Measurements from ENCODE around the gene SHTN1.

Gene SHTN1

DNA sequence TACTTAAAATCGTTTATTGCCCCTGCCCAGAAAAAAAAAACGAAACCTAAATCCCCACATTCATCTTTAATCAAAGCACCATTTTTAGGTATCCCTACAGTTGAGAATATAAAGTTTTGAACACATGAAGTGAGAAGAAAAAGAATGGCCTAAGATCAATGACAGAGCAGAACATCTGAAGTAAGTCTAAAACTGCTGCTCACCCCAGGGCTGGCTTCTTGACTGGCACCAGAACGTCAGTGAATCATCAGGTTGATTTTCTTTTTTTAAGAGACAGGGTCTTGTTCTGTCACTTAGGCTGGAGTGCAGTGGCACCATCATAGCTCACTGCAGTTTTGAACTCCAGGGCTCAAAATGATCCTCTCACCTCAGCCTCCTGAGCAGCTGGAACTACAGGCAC lies 24.9 kb downstream of the SHTN1 start:
- no peak for DNase-seq

DNA sequence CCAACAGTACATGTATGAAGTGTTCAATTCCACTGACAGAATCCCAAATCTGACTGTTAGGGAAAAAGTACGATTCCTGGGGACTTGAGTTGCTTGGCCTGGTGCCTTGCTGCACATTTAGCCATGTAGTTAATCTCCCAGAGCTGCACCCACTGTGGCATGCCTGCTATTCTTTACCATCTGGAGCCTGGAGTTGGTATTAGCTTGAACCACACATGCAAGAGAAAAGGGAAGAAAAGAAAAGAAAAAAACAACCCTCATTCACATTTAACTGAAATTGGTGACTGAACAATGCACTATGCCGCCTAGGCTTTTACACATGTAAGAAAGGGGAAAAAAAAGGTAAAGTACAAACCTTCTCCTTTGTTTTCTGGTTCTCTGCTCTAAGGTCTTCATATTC lies 26.1 kb downstream of the SHTN1 start:
- no peak for DNase-seq

DNA sequence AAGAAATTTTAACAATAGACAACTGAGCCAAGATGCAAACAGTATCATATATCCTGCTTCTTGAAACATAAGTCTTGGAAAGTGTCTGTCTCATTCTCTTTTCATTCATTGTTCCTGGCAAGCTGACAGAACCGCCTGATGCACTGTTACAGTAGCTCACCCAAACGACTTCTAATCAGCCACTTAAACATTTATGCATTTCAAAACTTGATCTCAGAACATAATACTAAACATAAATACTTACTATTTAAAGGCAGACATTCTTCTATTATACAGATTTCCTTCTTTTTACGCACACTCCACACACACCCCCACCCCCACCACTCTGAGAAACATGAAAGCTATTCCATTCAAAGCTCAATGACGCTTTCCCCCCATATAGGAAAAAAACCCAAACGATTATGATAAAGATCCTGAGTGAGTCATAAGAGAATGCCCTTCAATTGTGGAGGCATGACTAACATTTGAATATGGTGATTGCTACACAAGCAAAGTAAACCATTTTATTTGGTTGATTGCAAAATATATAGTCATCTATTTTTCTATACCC lies 30.5 kb downstream of the SHTN1 start:
- no peak for DNase-seq

DNA sequence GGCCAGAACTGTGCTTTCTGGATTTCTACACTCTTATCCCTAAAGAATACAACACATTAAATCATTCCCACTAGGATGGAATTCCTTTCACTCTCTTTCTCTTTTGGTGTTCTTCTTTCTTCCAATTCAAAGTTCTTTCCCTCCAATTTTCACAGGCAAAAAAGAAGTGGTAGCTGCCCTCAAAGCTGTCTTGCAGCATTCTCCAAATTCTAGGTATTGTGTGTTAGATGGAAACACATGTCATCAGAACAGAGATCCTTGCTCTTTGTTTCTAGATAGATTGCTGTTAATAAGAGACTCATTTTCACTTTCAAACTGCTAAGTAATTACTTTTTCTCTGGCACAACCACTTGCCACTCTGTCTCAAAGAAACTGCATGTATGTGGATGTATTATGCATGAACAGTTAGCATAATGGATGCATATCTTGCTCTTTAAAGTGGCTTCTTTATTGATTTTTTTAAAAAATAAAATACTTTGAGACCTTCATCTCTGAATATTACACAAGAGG lies 31.0 kb downstream of the SHTN1 start:
- no peak for DNase-seq

DNA sequence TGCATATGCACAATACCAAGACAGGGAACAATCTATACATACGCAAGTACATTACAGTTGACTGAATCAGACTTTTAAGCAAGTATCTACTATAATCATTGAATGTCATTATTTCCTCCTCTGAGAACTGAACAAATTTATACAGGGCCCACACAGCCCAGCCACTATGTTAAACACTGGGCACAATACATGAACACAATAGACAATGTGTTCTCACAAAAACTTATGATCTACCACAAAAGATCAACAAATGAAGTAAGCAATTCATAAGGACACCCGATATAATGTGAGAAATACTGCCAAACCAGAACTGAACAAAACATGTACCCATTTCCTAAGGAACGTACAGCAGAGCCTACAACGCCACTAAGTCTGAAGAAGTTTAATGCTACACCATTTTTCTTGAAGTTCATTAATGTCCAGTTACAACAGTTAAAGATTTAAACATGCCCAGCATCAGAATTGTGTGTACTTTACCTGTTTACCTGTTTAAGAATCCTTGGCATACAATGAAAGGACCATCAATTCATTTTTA lies 31.5 kb downstream of the SHTN1 start:
- no peak for DNase-seq

DNA sequence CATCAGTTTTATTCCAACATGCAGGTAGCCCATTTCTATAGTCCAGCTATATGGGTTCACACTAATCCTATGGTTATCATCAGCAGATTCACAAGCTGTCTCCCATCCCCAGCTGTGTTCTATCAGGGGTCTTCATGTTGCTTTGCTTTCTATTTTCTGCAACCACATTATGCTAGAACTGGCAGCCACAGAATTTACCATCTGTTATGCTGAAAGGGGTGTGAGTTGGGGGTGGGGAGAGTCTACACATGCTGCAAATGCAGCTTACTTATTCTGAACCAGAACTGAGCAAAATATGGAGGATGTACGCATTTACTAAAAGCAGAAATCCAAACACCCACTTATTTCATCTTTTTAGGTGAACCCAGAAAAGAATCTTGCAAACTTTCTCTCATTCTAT lies 32.9 kb downstream of the SHTN1 start:
- no peak for DNase-seq

DNA sequence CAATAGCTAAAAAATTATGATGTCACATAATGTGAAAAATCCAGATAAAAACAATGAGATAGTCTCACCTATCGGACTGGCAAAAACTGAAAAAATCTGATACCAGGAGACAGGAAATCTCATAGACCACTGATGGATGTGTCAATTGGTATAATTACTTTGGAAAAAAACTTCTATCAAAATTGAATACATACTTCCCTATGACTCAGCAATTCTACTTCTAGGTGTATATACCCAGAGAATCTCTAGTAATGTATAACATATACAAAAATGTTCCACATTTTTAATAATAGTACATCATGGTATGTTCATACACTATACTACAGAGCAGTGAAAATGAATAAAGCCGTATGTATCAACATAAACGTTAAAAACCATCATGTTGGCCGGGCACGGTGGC lies 34.9 kb downstream of the SHTN1 start:
- no peak for DNase-seq

DNA sequence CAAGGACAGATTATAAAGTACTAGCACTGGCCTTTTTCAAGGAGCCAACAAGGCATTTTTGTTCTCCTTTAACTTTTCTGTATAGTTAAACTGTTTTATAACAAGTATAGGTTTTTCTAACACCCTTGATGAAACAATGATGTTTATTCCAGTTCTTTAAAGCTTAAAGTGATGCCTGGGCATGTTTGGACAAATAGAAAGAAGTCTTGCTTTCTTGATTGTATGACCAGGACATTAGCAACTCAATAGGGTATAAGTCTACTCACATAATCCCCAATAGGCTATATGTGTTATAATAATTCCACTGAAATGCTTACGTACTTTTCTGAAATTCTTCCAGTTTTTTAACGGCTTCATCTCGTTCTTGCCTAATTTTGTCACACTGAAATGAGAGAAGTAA lies 36.7 kb downstream of the SHTN1 start:
- DNase-seq: no peak

DNA sequence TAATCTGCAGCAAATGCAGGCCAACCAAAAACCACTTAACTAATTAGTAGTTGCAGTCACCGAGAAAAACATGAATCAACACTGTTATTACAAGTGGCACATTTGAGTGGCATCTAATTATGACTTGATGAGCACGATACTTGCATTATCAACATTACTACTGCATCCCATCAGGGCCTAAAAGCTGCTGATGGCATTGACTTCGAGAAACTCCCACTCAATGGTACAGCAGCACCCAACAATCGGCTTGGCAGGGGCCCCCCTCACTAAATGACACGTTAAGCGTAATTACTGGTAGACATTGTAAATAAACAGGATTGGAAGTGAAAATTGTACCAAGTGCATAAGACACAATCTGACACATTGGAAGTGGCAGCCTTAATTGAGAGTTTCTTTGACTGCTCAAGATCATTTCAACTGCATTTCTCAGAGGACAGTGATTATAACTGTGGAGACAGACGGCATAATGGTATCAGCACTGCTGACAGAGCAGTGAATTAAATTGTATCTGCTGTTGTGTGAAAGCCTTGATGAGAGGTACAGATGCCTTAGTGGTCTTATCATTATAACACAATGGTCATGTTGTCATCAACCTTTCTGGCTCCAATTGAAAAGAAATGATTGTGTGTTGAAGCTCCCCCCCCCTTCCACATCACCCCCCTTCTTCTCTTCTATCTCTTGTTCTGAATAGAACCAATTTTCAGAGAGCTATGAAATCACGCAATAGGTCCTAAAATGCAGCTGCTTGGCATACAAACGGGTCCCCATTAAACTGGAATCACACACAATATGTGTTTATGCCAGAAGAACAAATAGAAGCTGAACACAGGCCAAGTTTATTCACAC lies 43.4 kb downstream of the SHTN1 start:
- peak; percentile 96 for DNase-seq

DNA sequence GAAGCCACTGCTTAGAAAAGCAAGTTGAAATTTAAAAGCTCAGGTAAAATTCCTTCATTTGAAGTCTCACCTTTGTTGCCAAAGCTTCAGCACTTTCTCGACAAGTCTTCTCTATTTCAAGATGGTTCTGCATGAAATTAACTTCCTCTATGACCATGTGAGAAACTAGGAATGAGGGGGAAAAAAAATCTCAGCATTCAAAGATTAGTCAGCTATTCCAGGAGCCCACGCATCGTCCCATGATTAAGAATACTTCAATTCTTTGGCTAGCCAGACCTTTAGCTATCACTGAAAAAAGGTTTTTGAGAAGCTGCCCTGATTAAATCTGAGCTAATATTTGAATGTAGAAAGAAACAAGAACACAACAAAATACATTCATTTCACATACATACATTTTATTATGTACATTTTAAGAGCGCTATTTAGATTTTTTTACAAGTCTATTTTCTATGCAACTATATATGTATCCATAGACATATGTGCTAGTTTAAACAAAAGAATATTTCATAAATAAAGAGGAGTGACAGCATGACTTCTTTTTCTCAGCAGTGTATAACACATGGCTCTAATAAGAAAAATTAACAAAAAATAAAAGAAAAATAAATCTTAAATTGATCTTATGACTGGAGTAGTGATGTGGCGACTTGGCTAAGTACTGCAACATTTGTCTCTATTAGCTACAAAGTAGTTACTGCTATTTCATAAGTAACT lies 44.8 kb downstream of the SHTN1 start:
- no peak for DNase-seq

DNA sequence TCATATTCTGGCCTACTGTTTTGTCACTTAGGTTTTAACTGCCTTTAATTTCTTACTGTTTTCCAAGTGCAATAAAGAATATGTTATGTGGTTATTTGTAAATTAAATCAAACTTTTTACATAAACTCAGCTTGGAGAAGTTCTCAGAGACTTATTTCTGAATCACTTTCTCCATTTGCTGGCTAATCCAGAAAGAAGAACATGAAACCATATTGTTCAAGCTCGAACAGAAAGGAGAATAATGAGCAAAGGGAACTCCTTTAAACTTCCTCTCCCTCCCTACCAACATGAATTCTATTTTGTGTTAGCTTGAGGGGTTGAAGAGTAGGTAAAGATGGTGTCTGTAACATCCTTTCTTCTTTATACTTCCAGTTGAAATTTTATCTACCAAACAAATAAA lies 52.3 kb downstream of the SHTN1 start:
- no peak for DNase-seq

DNA sequence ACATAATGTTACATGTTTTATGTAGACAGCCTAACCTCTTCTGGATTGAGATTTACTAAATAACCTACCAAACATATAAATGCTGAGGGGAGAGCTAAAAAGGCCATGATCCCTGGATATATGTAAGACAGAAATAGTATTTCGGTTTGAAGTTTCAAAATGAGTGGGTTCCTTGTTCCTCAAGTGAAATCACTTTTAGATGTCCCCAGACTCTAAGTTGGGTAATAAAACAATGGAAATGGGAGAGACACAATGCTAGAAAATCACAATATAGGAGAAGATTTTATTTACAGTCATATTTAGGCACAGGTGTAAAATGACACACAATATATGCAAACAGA lies 56.5 kb downstream of the SHTN1 start:
- no peak for DNase-seq

DNA sequence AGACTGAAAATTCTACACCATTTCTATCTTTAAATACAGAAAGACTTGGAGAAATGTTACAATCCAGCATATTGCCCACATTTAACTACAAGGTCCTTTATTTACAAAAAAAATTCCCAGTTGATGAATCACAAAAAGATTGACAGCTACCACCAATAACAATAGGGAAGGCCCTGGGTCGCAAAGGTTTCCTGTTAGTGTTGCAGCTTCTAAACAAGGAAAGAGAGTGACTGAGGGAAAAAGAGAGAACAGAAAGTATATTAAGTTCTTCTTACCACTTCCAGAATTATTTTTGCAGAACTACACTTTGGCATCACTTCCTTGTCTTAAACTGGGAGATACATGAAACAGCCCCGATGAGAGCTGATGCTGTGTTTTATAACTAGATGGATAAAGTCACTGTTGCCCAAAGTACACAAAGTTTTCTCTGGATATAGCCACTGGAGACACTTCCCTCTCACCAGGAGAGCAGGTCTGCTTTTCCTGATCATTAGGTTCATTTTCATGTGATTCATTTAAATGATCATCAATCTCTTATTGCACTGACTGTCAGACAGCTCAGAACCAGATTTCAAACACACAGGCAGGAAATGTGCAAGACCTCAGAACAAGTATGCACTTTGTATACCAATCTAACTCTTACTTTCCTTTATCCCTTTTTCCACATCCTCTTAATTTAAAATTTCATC lies 57.0 kb downstream of the SHTN1 start:
- DNase-seq: peak; percentile 69

DNA sequence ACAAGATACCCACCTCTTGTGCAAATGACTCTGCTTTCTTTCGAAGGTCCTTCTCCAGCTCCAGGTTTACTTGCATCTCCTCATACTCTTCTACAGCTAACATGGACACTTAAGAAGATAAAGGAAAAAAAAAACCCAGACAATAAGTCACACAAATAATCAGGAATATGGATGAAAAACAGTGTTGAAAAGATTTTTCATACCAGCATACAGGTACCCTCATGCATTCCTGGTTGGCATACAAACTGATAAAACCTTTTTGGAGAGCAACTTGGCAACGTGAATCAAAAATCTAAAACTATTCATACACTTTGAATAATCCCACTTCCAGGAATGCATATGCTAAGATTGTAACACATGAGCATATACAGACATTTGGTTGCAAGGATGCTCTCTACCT lies 60.1 kb downstream of the SHTN1 start:
- no peak for DNase-seq

DNA sequence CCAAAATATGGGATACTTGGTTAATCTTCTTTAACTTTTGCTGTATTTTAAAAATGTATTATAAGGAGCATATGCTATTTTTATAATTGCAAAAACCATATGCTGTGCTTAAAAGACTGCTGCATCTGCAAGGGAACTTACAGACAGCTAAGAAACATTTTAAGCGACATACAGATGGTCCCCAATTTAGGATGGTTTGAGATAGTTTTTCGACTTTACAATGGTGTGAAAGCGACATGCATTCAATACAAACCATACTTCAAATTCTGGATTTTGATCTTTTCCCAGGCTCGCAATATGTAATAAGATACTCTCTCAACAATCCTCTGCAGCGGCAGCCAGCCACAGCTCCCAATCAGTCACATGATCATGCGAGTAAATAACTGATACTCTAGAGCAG lies 73.2 kb downstream of the SHTN1 start:
- DNase-seq: no peak

DNA sequence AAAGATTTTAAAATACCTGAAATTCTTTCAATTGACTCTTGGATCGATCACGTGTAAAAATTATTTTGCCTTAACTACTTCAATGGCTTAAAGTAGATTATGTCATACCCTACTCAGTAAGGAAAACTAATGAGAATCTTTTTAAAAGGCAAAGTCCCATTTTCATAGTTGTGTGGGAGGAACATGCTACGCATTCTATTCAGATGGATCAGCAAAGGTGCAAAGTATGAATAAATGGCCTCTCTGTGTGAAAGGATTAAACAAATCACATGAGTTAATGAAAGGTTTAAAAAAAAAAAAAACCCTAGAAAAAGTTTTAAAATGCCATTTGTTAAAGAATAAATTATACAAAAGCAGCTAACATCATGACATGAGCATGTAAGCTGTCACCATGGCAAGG lies 78.6 kb downstream of the SHTN1 start:
- no peak for DNase-seq

DNA sequence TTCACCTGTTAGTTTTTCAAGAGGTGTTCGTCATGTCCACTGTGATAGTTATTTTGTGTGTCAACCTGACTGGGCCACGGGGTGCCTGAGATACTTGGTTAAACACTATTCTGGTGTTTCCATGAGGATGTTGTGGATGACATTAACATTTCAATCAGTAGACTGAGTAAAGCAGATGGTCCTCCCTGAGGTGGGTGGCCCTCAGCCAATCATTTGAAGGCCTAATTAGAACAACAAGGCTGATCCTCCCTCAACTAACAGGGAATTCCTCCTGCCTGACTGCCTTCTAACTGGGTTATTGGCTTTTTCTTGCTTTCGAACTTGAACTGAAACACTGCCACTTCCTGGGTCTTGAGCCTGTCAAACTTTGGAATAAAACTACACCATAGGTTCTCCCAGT lies 79.9 kb downstream of the SHTN1 start:
- DNase-seq: no peak

DNA sequence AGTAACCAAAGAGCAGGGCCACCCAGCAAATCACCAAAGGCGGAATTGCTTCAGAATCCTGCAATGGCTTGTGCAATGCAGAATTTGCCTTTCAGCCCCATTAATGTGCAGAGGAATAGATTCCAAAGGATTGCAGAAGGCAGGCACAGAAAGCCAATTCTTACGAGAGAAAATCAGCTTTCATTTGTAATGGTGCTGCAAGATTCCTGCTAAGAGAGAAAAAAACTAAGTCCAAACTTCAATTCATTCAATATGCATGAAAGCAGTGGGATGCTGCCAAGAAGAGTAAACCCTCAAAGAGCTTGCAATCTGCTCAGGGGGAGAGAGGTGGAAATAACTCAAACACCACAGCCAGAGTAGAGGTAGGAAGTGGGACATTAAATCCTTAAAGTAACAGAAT lies 85.3 kb downstream of the SHTN1 start:
- DNase-seq: no peak

DNA sequence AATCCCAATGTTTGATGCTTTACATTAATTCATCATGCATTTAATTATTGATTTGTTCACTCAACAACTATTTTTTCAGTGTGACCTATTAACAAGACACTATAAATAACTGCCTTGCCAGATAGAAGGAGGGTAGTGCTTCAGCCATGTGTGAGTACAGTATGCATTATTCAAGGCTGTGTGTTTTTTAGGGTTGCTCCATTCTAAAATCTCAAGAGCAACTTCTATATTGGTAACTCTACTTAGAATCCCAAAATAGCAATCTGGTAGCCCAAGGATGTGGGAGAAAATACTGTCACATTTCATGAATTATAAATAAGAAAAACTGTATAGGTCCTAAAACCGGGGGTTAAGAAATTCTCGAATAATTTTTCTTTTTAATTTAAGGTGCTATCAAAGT lies 85.8 kb downstream of the SHTN1 start:
- no peak for DNase-seq

DNA sequence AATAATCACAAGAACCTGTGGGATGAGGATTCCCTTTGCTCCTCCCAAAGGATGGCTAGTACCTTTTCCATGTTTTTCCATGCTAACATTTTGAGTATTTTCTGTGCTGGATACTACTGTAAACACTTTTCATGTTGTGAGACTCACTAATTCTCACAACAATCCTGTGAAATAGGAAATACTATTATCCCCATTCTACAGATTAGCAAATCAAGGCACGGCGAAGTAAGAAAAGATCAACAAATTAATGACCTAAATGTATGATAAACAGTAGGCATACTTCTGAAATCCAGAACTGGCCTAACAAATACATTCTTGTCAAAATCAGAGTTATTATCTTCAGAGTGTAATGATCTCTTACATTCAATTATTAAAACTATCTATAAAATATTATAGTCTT lies 86.4 kb downstream of the SHTN1 start:
- no peak for DNase-seq

DNA sequence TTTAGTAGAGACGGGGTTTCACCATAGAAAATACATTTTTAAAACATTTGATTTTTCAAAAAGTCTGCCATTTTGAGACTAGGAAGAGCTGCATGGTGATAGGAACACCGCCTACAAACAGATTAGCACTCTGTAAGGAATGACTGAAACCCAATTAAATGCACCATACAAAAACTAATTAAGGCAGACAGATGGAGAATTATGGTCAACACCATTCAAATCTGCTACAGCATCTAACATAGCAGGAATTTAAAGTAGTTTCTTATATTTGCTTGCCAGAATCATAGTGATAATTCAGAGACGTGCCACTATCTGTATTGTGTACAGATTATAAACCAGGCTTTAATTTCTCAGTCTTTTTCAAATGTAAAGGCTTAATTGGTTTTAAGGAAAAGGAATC lies 87.5 kb downstream of the SHTN1 start:
- DNase-seq: no peak

DNA sequence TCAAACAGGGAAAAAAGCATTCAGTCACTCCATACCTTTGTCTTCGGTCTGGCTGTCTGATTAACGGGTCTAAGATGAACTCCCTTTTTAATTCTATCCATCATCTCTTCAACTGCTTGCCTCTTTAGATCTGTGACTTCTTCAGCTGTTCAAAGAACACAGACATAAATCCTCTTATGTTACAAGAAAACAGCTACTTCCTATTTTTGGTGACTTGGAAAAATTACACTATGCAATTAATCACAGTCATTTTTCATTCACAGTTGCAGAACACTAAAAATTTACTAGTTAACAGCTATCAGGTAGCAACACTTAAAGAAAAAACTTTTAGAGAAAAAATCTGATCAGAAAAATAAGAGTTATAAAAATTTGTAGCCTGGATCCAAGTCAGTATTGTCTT lies 89.6 kb downstream of the SHTN1 start:
- DNase-seq: no peak

DNA sequence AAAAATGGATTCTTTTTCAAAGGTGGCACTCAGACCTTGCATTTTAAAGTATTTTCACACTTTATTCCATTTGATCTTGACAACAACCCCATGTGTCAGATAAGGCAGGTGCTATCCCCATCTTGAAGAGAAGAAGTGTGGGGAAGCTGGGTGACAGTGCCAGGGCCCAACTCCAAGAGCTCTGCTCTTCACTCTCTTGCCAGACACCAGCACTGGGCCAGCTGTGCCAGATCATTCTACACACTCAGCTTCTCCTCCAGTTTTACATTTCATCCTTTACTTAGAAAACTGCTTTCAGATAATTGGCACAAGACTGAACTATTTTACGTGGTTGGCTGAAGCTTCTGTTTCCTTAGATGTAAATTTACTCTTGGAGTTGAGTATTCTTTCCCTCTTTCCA lies 91.3 kb downstream of the SHTN1 start:
- DNase-seq: no peak

Data from NCI-H2227 treated with DMSO at 0.1 percent for 48 hours (cell line).